Liver (tissue), 9 donors: Measurements from ENCODE around the gene SETX. TPM values are rescaled to one million over a fixed set of nuclear protein-coding genes. Genes with fewer than 3 reads are reported as not detected.

Experiments used
- DNase-seq: peaks from one replicate; pipeline ENCODE4 v3.0.0-alpha.2; 2017; ENCODE audit warnings: low spot score
- H3K27ac ChIP-seq, 2 donors: one replicate each; pipeline ENCODE4 v1.7.0; 2013; ENCODE audit warnings: inconsistent platforms in 2 of 2, low read length in 2 of 2, control low read depth in 1 of 2, low read depth in 1 of 2, mild to moderate bottlenecking in 1 of 2
- H3K27me3 ChIP-seq, 4 donors: one replicate each; pipeline versions ENCODE4 v1.6.1 to v1.7.0; 2013; ENCODE audit warnings: low read length in 3 of 4, inconsistent platforms in 1 of 4, mild to moderate bottlenecking in 1 of 4, moderate library complexity in 1 of 4; ENCODE audit not compliant: control insufficient read depth in 4 of 4, insufficient read depth in 4 of 4
- H3K36me3 ChIP-seq, 4 donors: one replicate each; pipeline versions ENCODE4 v1.6.1 to v1.7.0; 2013; ENCODE audit warnings: low read length in 3 of 4, mild to moderate bottlenecking in 3 of 4, low read depth in 1 of 4, moderate library complexity in 1 of 4; ENCODE audit not compliant: control insufficient read depth in 4 of 4, insufficient read depth in 3 of 4
- H3K4me1 ChIP-seq, 4 donors: one replicate each; pipeline versions ENCODE4 v1.6.1 to v1.7.0; 2013; ENCODE audit warnings: low read length in 3 of 4, mild to moderate bottlenecking in 3 of 4, moderate library complexity in 1 of 4; ENCODE audit not compliant: control insufficient read depth in 4 of 4, insufficient read depth in 4 of 4
- H3K4me3 ChIP-seq, 3 donors: one replicate each; pipeline versions ENCODE4 v1.6.1 to v1.7.0; 2013; ENCODE audit warnings: low read length in 3 of 3, control low read depth in 1 of 3, low read depth in 1 of 3, mild to moderate bottlenecking in 1 of 3
- H3K9ac ChIP-seq, 2 donors: one replicate each; pipeline ENCODE4 v1.7.0; 2013; ENCODE audit warnings: low read length in 2 of 2, mild to moderate bottlenecking in 2 of 2, moderate library complexity in 2 of 2, control low read depth in 1 of 2, low read depth in 1 of 2
- H3K9me3 ChIP-seq, 4 donors: one replicate each; pipeline versions ENCODE4 v1.6.1 to v1.7.0; 2013; ENCODE audit warnings: low read length in 3 of 4; ENCODE audit not compliant: control insufficient read depth in 4 of 4
- FOXA1 ChIP-seq: IDR thresholded peaks from 2 replicates; pipeline ENCODE4 v1.6.1; 2016; ENCODE audit warnings: antibody characterized with exemption
- FOXA2 ChIP-seq: IDR thresholded peaks from 2 replicates; pipeline ENCODE4 v1.6.1; 2016; ENCODE audit warnings: antibody characterized with exemption
- GABPA ChIP-seq, 2 donors: IDR thresholded peaks in 1 of 2; conservative IDR thresholded peaks in 1 of 2; 2 replicates each; pipeline ENCODE4 v1.6.1; 2016; ENCODE audit warnings: antibody characterized with exemption in 2 of 2, mild to moderate bottlenecking in 1 of 2, moderate library complexity in 1 of 2
- HNF4A ChIP-seq, 2 donors: conservative IDR thresholded peaks; 2 replicates each; pipeline ENCODE4 v1.6.1; 2016; ENCODE audit warnings: antibody characterized with exemption in 2 of 2, mild to moderate bottlenecking in 2 of 2
- HNF4G ChIP-seq: IDR thresholded peaks from 2 replicates; pipeline ENCODE4 v1.6.1; 2016; ENCODE audit warnings: antibody characterized with exemption
- JUND ChIP-seq, 2 donors: IDR thresholded peaks; 2 replicates each; pipeline ENCODE4 v1.6.1; 2016; ENCODE audit warnings: antibody characterized with exemption in 2 of 2
- NR2F2 ChIP-seq: IDR thresholded peaks from 2 replicates; pipeline ENCODE4 v1.6.1; 2016; ENCODE audit warnings: antibody characterized with exemption
- RAD21 ChIP-seq, 2 donors: IDR thresholded peaks; 2 replicates each; pipeline ENCODE4 v1.6.1; 2016; ENCODE audit warnings: antibody characterized with exemption in 2 of 2, mild to moderate bottlenecking in 2 of 2
- RXRA ChIP-seq, 2 donors: IDR thresholded peaks; 2 replicates each; pipeline ENCODE4 v1.6.1; 2017 to 2018; ENCODE audit warnings: antibody characterized with exemption in 2 of 2, mild to moderate bottlenecking in 1 of 2
- SP1 ChIP-seq: IDR thresholded peaks from 2 replicates; pipeline ENCODE4 v1.6.1; 2018; ENCODE audit warnings: antibody characterized with exemption, mild to moderate bottlenecking
- TAF1 ChIP-seq: conservative IDR thresholded peaks from 2 replicates; pipeline ENCODE4 v1.6.1; 2016; ENCODE audit warnings: antibody characterized with exemption, mild to moderate bottlenecking
- YY1 ChIP-seq: IDR thresholded peaks from 2 replicates; pipeline ENCODE4 v1.6.1; 2016; ENCODE audit warnings: antibody characterized with exemption, mild to moderate bottlenecking
- WGBS: extraction: QIAGEN DNeasy Blood & Tissue Kit; methylation state at CpG from one replicate; pipeline ENCODE4 v1.1.7; 2013; 5-methylcytosine and 5-hydroxymethylcytosine counted together
- polyA plus RNA-seq, 2 donors: library from polyadenylated mRNA; stranded (reverse) in 1 of 2; unstranded in 1 of 2; fragments of 200-250 nt in 1 of 2; fragments of >200 nt in 1 of 2; fragmentation: Nextera tagmentation in 1 of 2; extraction: Ambion mirVana in 1 of 2; gene quantifications; one replicate each; pipeline versions ENCODE4 v1.2.1 to v1.2.3, GENCODE V29; 2013 to 2015
- total RNA-seq, 2 donors: library from RNA; depleted of rRNA; stranded (reverse); fragments of >200 nt; gene quantifications; one replicate each; pipeline ENCODE4 v1.2.3, GENCODE V29; 2014
- TF ChIP-seq, protein P1 (sequence below): IDR thresholded peaks from 2 replicates; pipeline ENCODE4 v1.6.1; 2016; ENCODE audit warnings: antibody characterized with exemption
- TF ChIP-seq, protein P2 (sequence below): IDR thresholded peaks from 2 replicates; pipeline ENCODE4 v1.6.1; 2016; ENCODE audit warnings: antibody characterized with exemption
- TF ChIP-seq, protein P3 (sequence below): IDR thresholded peaks from 2 replicates; pipeline ENCODE4 v1.6.1; 2016; ENCODE audit warnings: antibody characterized with exemption
- donor health status: healthy.
- donor health status: healthy.
- donor health status: healthy.
- donor health status: healthy.
- donor health status: healthy.

SETX gene
- total and polyA plus RNA-seq, 4 donors, result 8.6 to 60.2 (median 19.6) TPM

DNA sequence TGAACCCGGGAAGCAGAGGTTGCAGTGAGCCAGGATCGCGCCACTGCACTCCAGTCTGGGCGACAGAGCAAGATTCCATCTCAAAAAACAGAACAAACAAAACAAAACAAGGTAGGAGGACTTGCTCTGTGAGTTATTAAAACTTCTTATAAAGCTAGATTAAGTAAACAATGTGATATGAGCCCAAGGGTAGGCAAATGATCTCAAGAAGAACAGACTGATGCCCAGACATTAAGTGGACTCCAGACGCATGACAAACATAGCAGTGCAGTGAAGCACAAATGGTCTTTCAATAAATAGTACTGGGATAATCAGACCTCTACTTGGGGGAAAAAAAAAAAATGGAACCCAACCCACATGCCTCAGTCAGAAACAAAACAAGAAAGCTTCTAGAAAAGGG is 45.7 kb downstream of the SETX start (continued):
- TF ChIP-seq, protein P1, sequence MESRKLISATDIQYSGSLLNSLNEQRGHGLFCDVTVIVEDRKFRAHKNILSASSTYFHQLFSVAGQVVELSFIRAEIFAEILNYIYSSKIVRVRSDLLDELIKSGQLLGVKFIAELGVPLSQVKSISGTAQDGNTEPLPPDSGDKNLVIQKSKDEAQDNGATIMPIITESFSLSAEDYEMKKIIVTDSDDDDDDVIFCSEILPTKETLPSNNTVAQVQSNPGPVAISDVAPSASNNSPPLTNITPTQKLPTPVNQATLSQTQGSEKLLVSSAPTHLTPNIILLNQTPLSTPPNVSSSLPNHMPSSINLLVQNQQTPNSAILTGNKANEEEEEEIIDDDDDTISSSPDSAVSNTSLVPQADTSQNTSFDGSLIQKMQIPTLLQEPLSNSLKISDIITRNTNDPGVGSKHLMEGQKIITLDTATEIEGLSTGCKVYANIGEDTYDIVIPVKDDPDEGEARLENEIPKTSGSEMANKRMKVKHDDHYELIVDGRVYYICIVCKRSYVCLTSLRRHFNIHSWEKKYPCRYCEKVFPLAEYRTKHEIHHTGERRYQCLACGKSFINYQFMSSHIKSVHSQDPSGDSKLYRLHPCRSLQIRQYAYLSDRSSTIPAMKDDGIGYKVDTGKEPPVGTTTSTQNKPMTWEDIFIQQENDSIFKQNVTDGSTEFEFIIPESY, result no peak

DNA sequence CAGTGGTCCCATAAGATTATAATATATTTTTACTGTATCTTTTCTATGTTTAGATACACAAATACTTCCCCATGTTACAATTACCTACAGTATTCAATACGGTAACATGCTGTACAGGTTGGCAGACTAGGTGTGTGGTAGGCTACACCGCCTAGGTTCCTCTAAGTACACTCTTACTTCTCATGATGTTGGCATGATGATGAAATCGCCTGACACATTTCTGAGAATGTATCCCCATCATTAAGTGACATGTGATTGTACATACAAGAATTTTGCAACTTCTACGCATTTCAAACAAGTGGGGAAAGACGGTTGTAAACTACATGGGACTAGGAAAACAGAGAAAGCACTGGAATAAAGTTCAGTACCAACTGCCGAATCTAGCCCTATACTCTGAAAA is 53.3 kb downstream of the SETX start:
- Histone ChIP-seq H3K36me3 (peaks cover 11 to 59% (median 54%) of the 10 kb centered on the region in 4 donors), H3K27ac (no peak overlapping the region), H3K4me3 (no peak overlapping the region), H3K9ac (no peak overlapping the region), H3K27me3 (no peaks in the 10 kb centered on the region), H3K9me3 (no peaks in the 10 kb centered on the region), H3K4me1 (no peaks in the 10 kb centered on the region)
- no peak for TF ChIP-seq RAD21 (IDR thresholded peaks at IDR 0.05)
- TF ChIP-seq, protein P2, sequence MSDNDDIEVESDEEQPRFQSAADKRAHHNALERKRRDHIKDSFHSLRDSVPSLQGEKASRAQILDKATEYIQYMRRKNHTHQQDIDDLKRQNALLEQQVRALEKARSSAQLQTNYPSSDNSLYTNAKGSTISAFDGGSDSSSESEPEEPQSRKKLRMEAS, result no peak
- TF ChIP-seq RXRA (IDR thresholded peaks at IDR 0.05), result no peak
- no peak for TF ChIP-seq HNF4G
- TF ChIP-seq NR2F2, result no peak
- TF ChIP-seq FOXA2, result no peak
- WGBS, result 95% methylated on average over 6 of the region's 6 CpGs
- no peak for DNase-seq

DNA sequence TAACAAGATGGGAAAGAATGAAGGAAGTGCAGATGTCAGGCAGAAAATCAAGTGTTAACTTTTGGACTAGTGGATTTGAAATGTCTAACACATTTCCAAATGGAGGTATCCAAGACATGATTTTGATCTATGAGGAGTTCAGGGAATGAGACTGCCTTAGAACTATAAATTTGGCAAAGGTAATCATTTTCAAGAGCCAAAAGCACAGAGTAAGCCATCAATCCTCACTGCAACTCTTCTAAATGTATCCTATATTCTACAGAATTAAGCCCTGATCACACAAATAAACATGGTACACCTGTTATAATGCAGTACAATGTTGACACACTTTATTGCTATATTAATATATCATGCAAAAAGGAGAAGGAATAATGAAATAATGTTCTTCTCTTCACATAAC is 55.6 kb downstream of the SETX start:
- H3K4me1 ChIP-seq, result no peaks in the 10 kb centered on the region
- no peak overlapping the region for H3K27ac ChIP-seq
- TF ChIP-seq YY1 (no peak), HNF4G (no peak), JUND (IDR thresholded peaks at IDR 0.05) (no peak), RAD21 (IDR thresholded peaks at IDR 0.05) (no peak), HNF4A (conservative IDR thresholded peaks at IDR 0.05) (no peak), TAF1 (no peak), RXRA (IDR thresholded peaks at IDR 0.05) (no peak), GABPA (IDR thresholded peaks at IDR 0.05 in 1 of 2, conservative IDR thresholded peaks at IDR 0.05 in 1 of 2) (no peak), SP1 (no peak), NR2F2 (no peak), FOXA1 (no peak)
- TF ChIP-seq, protein P1, result no peak
- TF ChIP-seq, protein P2, result no peak
- TF ChIP-seq, protein P3, sequence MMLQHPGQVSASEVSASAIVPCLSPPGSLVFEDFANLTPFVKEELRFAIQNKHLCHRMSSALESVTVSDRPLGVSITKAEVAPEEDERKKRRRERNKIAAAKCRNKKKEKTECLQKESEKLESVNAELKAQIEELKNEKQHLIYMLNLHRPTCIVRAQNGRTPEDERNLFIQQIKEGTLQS, result no peak
- H3K27me3 ChIP-seq, result no peaks in the 10 kb centered on the region
- H3K36me3 ChIP-seq, result peaks cover 12 to 71% (median 65%) of the 10 kb centered on the region in 4 donors
- DNase-seq, result no peak
- H3K4me3 ChIP-seq, result no peak overlapping the region
- H3K9ac ChIP-seq, result no peak overlapping the region
- H3K9me3 ChIP-seq, result no peaks in the 10 kb centered on the region
